Activated gamma-delta T cell (primary cell): Measurements from ENCODE around the gene GGTLC3.
"Not testable (repeated sequence)": the region's sequence is repeated elsewhere in the genome, so short reads cannot be mapped to it uniquely, and the experiment has no call there.

ENCODE experiments used
- DNase-seq: peaks from one replicate; lab custom pipeline; 2025; lab: John Stamatoyannopoulos, UW
- total RNA-seq, 2 donors: gene quantifications; one replicate each; lab custom pipeline; 2026; lab: John Stamatoyannopoulos, UW

GGTLC3 gene
- total RNA-seq: 0 reads per million in 2 donors

- DNase-seq: not testable (repeated sequence)
These were observed at the start of gene GGTLC3 for GRCh38 chr22:18518061-18518460. TSS of gene GGTLC3 (minus strand) at chr22:18518161. CDS start at chr22:18517897, 264 bp downstream.

- DNase-seq: not testable (repeated sequence)
These were observed 42.4 kb upstream of the GGTLC3 start for GRCh38 chr22:18560099-18560974.

GRCh38 chr22:18558939-18559338 is 41.0 kb upstream of the GGTLC3 start:
- not testable (repeated sequence) for DNase-seq

GRCh38 chr22:18558516-18558915 is 40.6 kb upstream of the GGTLC3 start:
- DNase-seq: not testable (repeated sequence)

- DNase-seq: not testable (repeated sequence)
These were observed 36.6 kb upstream of the GGTLC3 start for GRCh38 chr22:18554280-18555256.

- not testable (repeated sequence) for DNase-seq
These were observed 35.1 kb upstream of the GGTLC3 start for GRCh38 chr22:18552839-18553597.

- not testable (repeated sequence) for DNase-seq
These were observed 33.1 kb upstream of the GGTLC3 start for GRCh38 chr22:18551046-18551445.

- not testable (repeated sequence) for DNase-seq
These were observed 31.7 kb upstream of the GGTLC3 start for GRCh38 chr22:18549458-18550179.

GRCh38 chr22:18544615-18545014 is 26.7 kb upstream of the GGTLC3 start:
- DNase-seq: not testable (repeated sequence)

GRCh38 chr22:18543400-18543799 is 25.4 kb upstream of the GGTLC3 start:
- DNase-seq: not testable (repeated sequence)

- DNase-seq: not testable (repeated sequence)
These were observed 22.0 kb upstream of the GGTLC3 start for GRCh38 chr22:18539994-18540393.

GRCh38 chr22:18534315-18534714 is 16.4 kb upstream of the GGTLC3 start:
- not testable (repeated sequence) for DNase-seq

GRCh38 chr22:18533633-18534032 is 15.7 kb upstream of the GGTLC3 start:
- DNase-seq: not testable (repeated sequence)

- not testable (repeated sequence) for DNase-seq
These were observed 11.6 kb upstream of the GGTLC3 start for GRCh38 chr22:18529416-18530145.

GRCh38 chr22:18528597-18529415 is 10.8 kb upstream of the GGTLC3 start:
- DNase-seq: not testable (repeated sequence)

- not testable (repeated sequence) for DNase-seq
These were observed 10.0 kb upstream of the GGTLC3 start, which contains the start of gene TMEM191B for GRCh38 chr22:18527752-18528596. TSS of gene TMEM191B (plus strand) at chr22:18527802. CDS start at chr22:18527981, 179 bp downstream.

GRCh38 chr22:18523328-18523727 is 5.4 kb upstream of the GGTLC3 start:
- not testable (repeated sequence) for DNase-seq

GRCh38 chr22:18522762-18523161 is 4.8 kb upstream of the GGTLC3 start:
- not testable (repeated sequence) for DNase-seq
